Renal cortex interstitium (tissue), 15 donors: ENCODE results near the gene OR10A2. TPM values are rescaled to one million over a fixed set of nuclear protein-coding genes. Genes with fewer than 3 reads are reported as not detected.
A peak's percentile ranks its signal among the peaks of the same experiment; 100 is the strongest.
"Not testable (repeated sequence)": the region's sequence is repeated elsewhere in the genome, so short reads cannot be mapped to it uniquely, and the experiment has no call there.

Experiments used
- DNase-seq, 11 donors: peaks; one replicate each; pipeline ENCODE4 v3.0.0-alpha.2; 2013; ENCODE audit warnings: low read depth in 9 of 11, low spot score in 4 of 11; ENCODE audit errors: extremely low read depth in 1 of 11
- long read RNA-seq, 16 experiments: transcript quantifications; one replicate each; lab custom pipeline, GENCODE V29; 2026
- polyA plus RNA-seq, 3 donors: library from polyadenylated mRNA; unstranded; fragments of 120-200 nt; gene quantifications; one replicate each; pipeline ENCODE4 v1.2.1, GENCODE V29; 2013; ENCODE audit not compliant: insufficient read length in 3 of 3

OR10A2 gene
- polyA plus RNA-seq, result under 1 TPM in 1 of 3 donors, not detected in 2; 0.03 TPM
- long read RNA-seq, donor 1, result 0 reads
- long read RNA-seq, donor 2, result 0 reads
- long read RNA-seq, donor 3, result 0 reads
- long read RNA-seq, donor 4, result 0 reads
- long read RNA-seq, donor 5, result 0 reads
- long read RNA-seq, donor 6, result 0 reads
- long read RNA-seq, donor 7, result 0 reads
- long read RNA-seq, donor 8, result 0 reads
- long read RNA-seq, donor 9, result 0 reads
- long read RNA-seq, donor 10, result 0 reads
- long read RNA-seq, donor 11, result 0 reads
- long read RNA-seq, donor 12, result 0 reads
- long read RNA-seq, donor 13, result 0 reads
- long read RNA-seq, donor 14, result 0 reads
- long read RNA-seq, donor 15, result 0 reads
- long read RNA-seq, donor 16, result 0 reads

GRCh38 chr11:6862961-6863360 is at the start of gene OR10A2:
Gene OR10A2 (plus strand): TSS chr11:6863057. CDS start chr11:6869755, 6,698 bp downstream.
- no peak for DNase-seq

GRCh38 chr11:6813656-6814055 is 49.2 kb upstream of the OR10A2 start:
- no peak for DNase-seq

GRCh38 chr11:6817694-6818093 is 45.2 kb upstream of the OR10A2 start:
- DNase-seq, result no peak

- DNase-seq, result no peak
Measured at GRCh38 chr11:6818967-6819366, 43.9 kb upstream of the OR10A2 start.

- no peak for DNase-seq
Measured at GRCh38 chr11:6824136-6824823, 38.6 kb upstream of the OR10A2 start.

- DNase-seq, result no peak
Measured at GRCh38 chr11:6825231-6825744, 37.6 kb upstream of the OR10A2 start.

- DNase-seq, result no peak
Measured at GRCh38 chr11:6828103-6828502, 34.8 kb upstream of the OR10A2 start.

GRCh38 chr11:6833356-6833755 is 29.5 kb upstream of the OR10A2 start:
- DNase-seq, result no peak

- DNase-seq, result no peak
Measured at GRCh38 chr11:6834021-6834420, 28.8 kb upstream of the OR10A2 start.

GRCh38 chr11:6841694-6842093 is 21.2 kb upstream of the OR10A2 start:
- no peak for DNase-seq

GRCh38 chr11:6843670-6844069 is 19.2 kb upstream of the OR10A2 start:
- no peak for DNase-seq

GRCh38 chr11:6844356-6844755 is 18.5 kb upstream of the OR10A2 start:
- no peak for DNase-seq

- no peak for DNase-seq
Measured at GRCh38 chr11:6845383-6845782, 17.5 kb upstream of the OR10A2 start, which contains the start of gene OR10A5. Gene OR10A5 (plus strand): TSS chr11:6845683. CDS start chr11:6845683, 0 bp downstream.

GRCh38 chr11:6850526-6850925 is 12.3 kb upstream of the OR10A2 start:
- no peak for DNase-seq

- not testable (repeated sequence) for DNase-seq
Measured at GRCh38 chr11:6854801-6855200, 8.1 kb upstream of the OR10A2 start.

- peak in 3 of 11 donors; percentile 1 to 2 (median 2) for DNase-seq
Measured at GRCh38 chr11:6855971-6856541, 6.8 kb upstream of the OR10A2 start.

GRCh38 chr11:6856871-6857270 is 6.0 kb upstream of the OR10A2 start:
- DNase-seq, result no peak

GRCh38 chr11:6864438-6864837 is 1.6 kb downstream of the OR10A2 start:
- no peak for DNase-seq

- DNase-seq, result no peak
Measured at GRCh38 chr11:6871278-6871677, 8.4 kb downstream of the OR10A2 start.

- DNase-seq, result no peak
Measured at GRCh38 chr11:6875761-6876160, 12.9 kb downstream of the OR10A2 start.
